Cardiac muscle cell (in vitro differentiated cells and primary cell): ENCODE results near the gene DMXL2. TPM values are rescaled to one million over a fixed set of nuclear protein-coding genes. Genes with fewer than 3 reads are reported as not detected.

Experiments used
- DNase-seq, 2 donors: peaks; one replicate each; pipeline versions ENCODE4 v3.0.0 to v3.0.0-alpha.2; 2010 to 2017; ENCODE audit warnings: low read depth in 1 of 2, low spot score in 1 of 2
- H3K27ac ChIP-seq: fragments of 200-600 bp; sonication (generic); 2 replicates; pipeline ENCODE4 v1.5.1; 2016
- H3K27me3 ChIP-seq: fragments of 200-600 bp; sonication (generic); 2 replicates; pipeline ENCODE4 v1.6.0; 2016; ENCODE audit warnings: control low read depth
- H3K36me3 ChIP-seq: fragments of 200-600 bp; sonication (generic); 2 replicates; pipeline ENCODE4 v1.5.1; 2016; ENCODE audit warnings: control low read depth
- H3K4me1 ChIP-seq: fragments of 200-600 bp; sonication (generic); 2 replicates; pipeline ENCODE4 v1.8.1; 2017; ENCODE audit warnings: low read depth, mild to moderate bottlenecking, mixed run types
- H3K4me3 ChIP-seq: fragments of 200-600 bp; sonication (generic); 2 replicates; pipeline ENCODE4 v1.5.1; 2016; ENCODE audit warnings: mild to moderate bottlenecking
- H3K9me3 ChIP-seq: fragments of 200-600 bp; sonication (generic); 2 replicates; pipeline ENCODE4 v1.5.1; 2017; ENCODE audit warnings: low read depth, mild to moderate bottlenecking, control low read depth
- polyA plus RNA-seq: library from polyadenylated mRNA; unstranded; fragments of >200 nt; fragmentation: Nextera tagmentation; extraction: Ambion mirVana; gene quantifications from 2 replicates; pipeline ENCODE4 v1.2.1, GENCODE V29; 2016
- total RNA-seq: library from RNA; depleted of rRNA; stranded (reverse); fragments of >200 nt; gene quantifications from 2 replicates; pipeline ENCODE4 v1.2.3, GENCODE V29; 2016
- TF ChIP-seq, protein P1 (sequence below): IDR thresholded peaks from 2 replicates; pipeline ENCODE4 v1.5.1; 2012; ENCODE audit warnings: low read depth, mild to moderate bottlenecking, low read length

The DMXL2 gene
- total and polyA plus RNA-seq, 2 experiments from 2014 or later = 16.3 to 34.0 TPM

DNA sequence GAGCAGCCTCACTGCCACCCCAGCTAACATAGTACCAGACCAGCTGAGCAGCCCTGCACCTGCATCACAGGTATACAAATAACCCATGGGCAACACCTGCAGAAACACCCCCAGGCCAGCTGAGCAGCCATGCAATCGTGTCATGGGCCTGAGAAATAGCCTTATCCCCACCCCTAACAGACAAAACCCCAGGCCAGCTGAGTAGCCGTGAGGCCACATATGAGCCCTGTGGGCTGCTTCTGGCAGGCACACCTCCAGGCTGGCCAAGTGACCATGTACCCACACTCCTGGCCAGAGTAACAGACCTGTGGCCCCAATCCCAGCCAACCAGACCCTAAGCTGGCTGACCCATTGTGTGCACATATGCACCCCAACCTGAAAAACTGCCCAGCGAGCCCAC, 138.6 kb downstream of the DMXL2 start:
- Histone ChIP-seq H3K9me3 (no peaks in the 10 kb centered on the region), H3K36me3 (peaks cover 20% of the 10 kb centered on the region), H3K27me3 (no peaks in the 10 kb centered on the region), H3K4me3 (no peak overlapping the region), H3K4me1 (no peaks in the 10 kb centered on the region), H3K27ac (no peak overlapping the region)
- no peak for DNase-seq
- TF ChIP-seq, protein P1, sequence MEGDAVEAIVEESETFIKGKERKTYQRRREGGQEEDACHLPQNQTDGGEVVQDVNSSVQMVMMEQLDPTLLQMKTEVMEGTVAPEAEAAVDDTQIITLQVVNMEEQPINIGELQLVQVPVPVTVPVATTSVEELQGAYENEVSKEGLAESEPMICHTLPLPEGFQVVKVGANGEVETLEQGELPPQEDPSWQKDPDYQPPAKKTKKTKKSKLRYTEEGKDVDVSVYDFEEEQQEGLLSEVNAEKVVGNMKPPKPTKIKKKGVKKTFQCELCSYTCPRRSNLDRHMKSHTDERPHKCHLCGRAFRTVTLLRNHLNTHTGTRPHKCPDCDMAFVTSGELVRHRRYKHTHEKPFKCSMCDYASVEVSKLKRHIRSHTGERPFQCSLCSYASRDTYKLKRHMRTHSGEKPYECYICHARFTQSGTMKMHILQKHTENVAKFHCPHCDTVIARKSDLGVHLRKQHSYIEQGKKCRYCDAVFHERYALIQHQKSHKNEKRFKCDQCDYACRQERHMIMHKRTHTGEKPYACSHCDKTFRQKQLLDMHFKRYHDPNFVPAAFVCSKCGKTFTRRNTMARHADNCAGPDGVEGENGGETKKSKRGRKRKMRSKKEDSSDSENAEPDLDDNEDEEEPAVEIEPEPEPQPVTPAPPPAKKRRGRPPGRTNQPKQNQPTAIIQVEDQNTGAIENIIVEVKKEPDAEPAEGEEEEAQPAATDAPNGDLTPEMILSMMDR = no peak

DNA sequence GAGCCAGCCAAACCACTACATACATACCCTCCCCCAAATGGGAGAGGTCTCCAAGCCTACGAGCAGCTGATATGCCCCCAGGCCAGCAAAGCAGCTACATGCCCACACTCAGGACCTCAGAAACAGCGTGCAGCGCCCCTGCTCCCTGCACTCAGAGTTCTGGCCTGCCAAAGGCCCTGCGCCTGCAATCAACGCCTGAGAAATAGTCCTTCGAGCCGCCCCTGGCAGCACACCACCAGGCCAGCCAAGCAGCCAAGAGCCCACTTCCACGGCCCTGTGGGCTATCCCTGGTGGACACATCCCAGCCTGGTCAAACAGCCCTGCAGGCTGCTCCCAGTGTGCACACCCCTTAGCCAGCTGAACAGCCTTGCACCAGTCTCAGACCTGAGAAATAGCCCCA, 139.1 kb downstream of the DMXL2 start:
- Histone ChIP-seq H3K4me1 (no peaks in the 10 kb centered on the region), H3K27ac (no peak overlapping the region), H3K27me3 (no peaks in the 10 kb centered on the region), H3K36me3 (peaks cover 20% of the 10 kb centered on the region), H3K4me3 (no peak overlapping the region), H3K9me3 (no peaks in the 10 kb centered on the region)
- DNase-seq = no peak
- TF ChIP-seq, protein P1 = no peak

- H3K36me3 ChIP-seq = peaks cover 13% of the 10 kb centered on the region
- DNase-seq = no peak
- H3K9me3 ChIP-seq = no peaks in the 10 kb centered on the region
- H3K27me3 ChIP-seq = no peaks in the 10 kb centered on the region
- H3K4me1 ChIP-seq = no peaks in the 10 kb centered on the region
- H3K27ac ChIP-seq = no peak overlapping the region
- H3K4me3 ChIP-seq = no peak overlapping the region
- TF ChIP-seq, protein P1 = no peak
These were observed 146.8 kb downstream of the DMXL2 start for GRCh38 chr15:51475736-51476135.

GRCh38 chr15:51470512-51470911, 152.1 kb downstream of the DMXL2 start:
- Histone ChIP-seq H3K27me3 (no peaks in the 10 kb centered on the region), H3K9me3 (no peaks in the 10 kb centered on the region), H3K27ac (no peak overlapping the region), H3K4me1 (no peaks in the 10 kb centered on the region), H3K36me3 (peaks cover 9% of the 10 kb centered on the region), H3K4me3 (no peak overlapping the region)
- TF ChIP-seq, protein P1 = no peak
- no peak for DNase-seq

GRCh38 chr15:51460796-51461195, 161.8 kb downstream of the DMXL2 start:
- Histone ChIP-seq H3K27me3 (no peaks in the 10 kb centered on the region), H3K36me3 (peaks cover 31% of the 10 kb centered on the region), H3K4me3 (no peak overlapping the region), H3K27ac (no peak overlapping the region), H3K9me3 (no peaks in the 10 kb centered on the region), H3K4me1 (no peaks in the 10 kb centered on the region)
- TF ChIP-seq, protein P1 = no peak
- no peak for DNase-seq

- H3K4me1 ChIP-seq = no peaks in the 10 kb centered on the region
- no peaks in the 10 kb centered on the region for H3K9me3 ChIP-seq
- H3K27me3 ChIP-seq = no peaks in the 10 kb centered on the region
- no peak overlapping the region for H3K4me3 ChIP-seq
- H3K27ac ChIP-seq = no peak overlapping the region
- peaks cover 24% of the 10 kb centered on the region for H3K36me3 ChIP-seq
- TF ChIP-seq, protein P1 = no peak
- DNase-seq = peak in 1 of 2 donors; percentile 63
These were observed 172.6 kb downstream of the DMXL2 start for GRCh38 chr15:51450001-51450400.
